GM18502 (cell line): ENCODE results near the gene SIRT5.
A peak's percentile ranks its signal among the peaks of the same experiment; 100 is the strongest.

ENCODE experiments used
- ATAC-seq: cut with Tn5 transposase; IDR thresholded peaks from one replicate; pipeline ENCODE4 v1.9.1; 2021; ENCODE audit warnings: mild to moderate bottlenecking; ENCODE audit not compliant: unreplicated experiment, poor library complexity

The SIRT5 gene

GRCh38 chr6:13550656-13551055, 23.7 kb upstream of the SIRT5 start:
- no peak for ATAC-seq

GRCh38 chr6:13553646-13554045, 20.8 kb upstream of the SIRT5 start:
- ATAC-seq = no peak

- ATAC-seq = no peak
These were observed 19.5 kb upstream of the SIRT5 start for GRCh38 chr6:13554929-13555333.

- ATAC-seq = no peak
These were observed 16.6 kb upstream of the SIRT5 start for GRCh38 chr6:13557841-13558240.

GRCh38 chr6:13558718-13559117, 15.7 kb upstream of the SIRT5 start:
- no peak for ATAC-seq

- no peak for ATAC-seq
These were observed 15.2 kb upstream of the SIRT5 start for GRCh38 chr6:13559251-13559650.

- ATAC-seq = no peak
These were observed 14.3 kb upstream of the SIRT5 start for GRCh38 chr6:13559968-13560650.

GRCh38 chr6:13560651-13561044, 13.8 kb upstream of the SIRT5 start:
- no peak for ATAC-seq

- no peak for ATAC-seq
These were observed 12.7 kb upstream of the SIRT5 start for GRCh38 chr6:13561624-13562267.

GRCh38 chr6:13563009-13563408, 11.4 kb upstream of the SIRT5 start:
- no peak for ATAC-seq

GRCh38 chr6:13565921-13566320, 8.5 kb upstream of the SIRT5 start:
- no peak for ATAC-seq

GRCh38 chr6:13566500-13566899, 7.9 kb upstream of the SIRT5 start:
- ATAC-seq = no peak

GRCh38 chr6:13568970-13569369, 5.4 kb upstream of the SIRT5 start:
- ATAC-seq = no peak

- no peak for ATAC-seq
These were observed 2.2 kb upstream of the SIRT5 start for GRCh38 chr6:13572240-13572639.

GRCh38 chr6:13572951-13573654, 1.3 kb upstream of the SIRT5 start:
- ATAC-seq = no peak

GRCh38 chr6:13573669-13574110, 711 bp upstream of the SIRT5 start:
- ATAC-seq = no peak

GRCh38 chr6:13574149-13574570, 241 bp upstream of the SIRT5 start:
- peak; percentile 85 for ATAC-seq

- ATAC-seq = no peak
These were observed 975 bp downstream of the SIRT5 start for GRCh38 chr6:13575377-13575775.

GRCh38 chr6:13576017-13576416, 1.6 kb downstream of the SIRT5 start:
- ATAC-seq = no peak

- no peak for ATAC-seq
These were observed 3.5 kb downstream of the SIRT5 start for GRCh38 chr6:13577926-13578325.

GRCh38 chr6:13579911-13580310, 5.5 kb downstream of the SIRT5 start:
- no peak for ATAC-seq
